Midbrain (tissue), 1 donor: Measurements from ENCODE around the gene CAMTA1.

Experiments used
- DNase-seq: peaks from one replicate; lab custom pipeline; 2025; lab: John Stamatoyannopoulos, UW

The CAMTA1 gene

GRCh38 chr1:6979003-6979613, 193.9 kb downstream of the CAMTA1 start:
- no peak for DNase-seq

- no peak for DNase-seq
Measured at GRCh38 chr1:6981595-6981994, 196.3 kb downstream of the CAMTA1 start.

DNA sequence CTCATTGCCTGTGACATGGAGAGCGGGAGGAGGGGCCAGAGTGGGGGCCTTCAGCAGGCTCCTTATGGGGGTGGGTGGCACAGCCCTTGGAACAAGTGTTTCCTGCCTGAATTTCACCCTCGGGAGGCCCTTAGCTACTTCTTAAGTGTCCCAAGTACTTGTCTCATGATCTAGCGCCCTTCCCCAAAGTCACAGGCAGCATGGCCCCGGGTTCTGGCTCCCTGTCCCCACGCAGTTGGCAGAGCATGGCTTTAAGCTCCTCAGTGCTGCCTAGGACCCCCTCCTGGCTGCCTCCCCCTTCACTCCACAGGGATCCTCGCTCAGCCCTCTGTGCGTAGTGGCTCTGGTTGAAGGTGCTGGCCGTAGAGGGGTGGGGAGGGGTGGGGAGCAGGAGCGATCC, 197.2 kb downstream of the CAMTA1 start:
- DNase-seq: no peak

DNA sequence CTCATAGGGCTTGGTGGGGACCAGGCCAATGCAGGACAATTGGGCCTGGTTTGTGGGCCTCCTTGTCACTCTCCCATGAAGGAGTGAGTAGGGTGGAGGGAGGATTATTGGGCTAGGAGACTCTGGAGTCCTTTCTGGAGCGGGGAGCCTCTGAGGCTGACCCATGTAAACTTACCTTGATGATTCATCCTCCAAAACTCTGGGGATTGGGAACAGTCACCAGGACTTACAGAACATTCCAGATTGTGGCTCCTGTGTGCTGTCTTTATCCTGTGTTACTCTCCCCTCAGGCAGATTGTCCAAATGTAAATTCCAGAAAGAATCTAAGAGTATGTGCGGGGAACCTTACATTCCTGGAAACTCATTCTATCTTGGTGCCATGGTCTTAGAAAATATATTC, 197.6 kb downstream of the CAMTA1 start:
- DNase-seq: no peak

GRCh38 chr1:6984536-6984935, 199.3 kb downstream of the CAMTA1 start:
- no peak for DNase-seq

- DNase-seq: peak; percentile 45
Measured at GRCh38 chr1:6984986-6985385, 199.7 kb downstream of the CAMTA1 start.

DNA sequence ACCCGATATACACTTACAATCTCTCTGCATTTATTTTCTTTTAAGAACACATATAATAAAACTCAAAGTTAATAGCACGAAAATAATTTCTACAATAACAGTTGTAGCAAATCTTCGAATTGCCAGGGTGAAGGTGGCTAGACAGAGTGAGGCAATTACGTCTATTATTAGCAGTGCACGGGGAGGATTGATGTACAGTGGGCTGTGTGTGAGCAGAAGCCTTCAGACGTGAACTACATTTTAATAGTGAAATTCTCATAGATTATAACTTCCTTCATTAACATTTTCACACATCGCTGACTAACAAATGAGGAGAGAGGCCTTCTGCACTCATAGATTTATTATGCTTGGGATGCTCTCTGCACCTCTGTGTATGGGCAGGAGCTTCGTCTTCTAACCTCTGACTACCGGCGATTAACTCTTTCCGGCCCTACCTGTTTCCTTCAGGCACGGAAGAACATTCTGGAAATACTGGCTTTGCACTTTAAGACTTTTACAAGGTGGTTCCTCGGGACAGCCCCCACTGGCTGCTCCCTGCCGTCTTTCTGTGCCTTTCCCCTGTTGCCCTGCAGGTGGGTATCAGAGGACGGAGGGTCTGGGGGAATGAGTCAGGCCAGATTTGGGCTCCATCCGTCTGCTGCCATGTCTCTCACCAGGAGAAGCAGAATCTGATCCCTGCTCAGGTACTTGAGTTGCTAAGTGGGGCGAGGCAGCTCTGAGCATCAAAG, 200.5 kb downstream of the CAMTA1 start:
- no peak for DNase-seq

DNA sequence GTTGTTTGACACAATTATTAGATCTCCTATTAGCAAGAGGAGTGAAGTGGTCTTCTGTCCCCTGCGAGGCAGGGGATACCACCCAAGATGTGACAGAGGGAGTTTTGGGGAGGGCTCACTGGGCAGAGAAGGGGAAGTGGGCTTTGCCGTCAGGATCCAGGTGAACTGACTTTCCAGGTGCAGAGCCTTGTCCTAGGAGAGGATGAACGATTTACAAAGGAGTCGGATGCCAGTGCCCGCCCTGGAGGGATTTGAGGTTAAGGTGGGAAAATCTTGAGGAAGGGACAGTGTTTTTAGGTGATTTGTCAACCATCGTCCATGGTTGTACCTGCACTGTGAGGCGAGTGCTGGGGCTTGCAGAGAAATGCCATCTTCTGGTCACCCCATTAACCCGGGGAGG, 201.0 kb downstream of the CAMTA1 start:
- DNase-seq: no peak

DNA sequence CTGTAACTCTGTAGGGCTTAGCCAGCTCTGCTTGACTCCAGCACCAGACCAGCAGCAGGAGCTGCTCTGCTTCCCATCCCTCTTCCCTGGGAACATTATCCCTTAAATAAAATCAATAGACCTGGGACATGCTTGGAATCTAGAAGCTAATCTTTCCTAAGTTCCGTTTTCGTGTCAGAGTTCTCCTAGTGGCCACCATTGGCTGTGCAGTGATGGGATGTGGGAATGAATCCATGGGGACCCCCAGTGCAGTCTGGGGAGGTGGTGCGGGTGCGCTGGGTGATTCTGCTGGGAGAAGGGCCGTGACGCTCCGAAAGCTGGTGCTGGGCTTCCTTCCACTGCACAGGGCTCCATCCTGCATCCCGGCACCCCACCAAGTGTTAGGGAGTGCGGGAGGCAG, 202.7 kb downstream of the CAMTA1 start:
- no peak for DNase-seq

DNA sequence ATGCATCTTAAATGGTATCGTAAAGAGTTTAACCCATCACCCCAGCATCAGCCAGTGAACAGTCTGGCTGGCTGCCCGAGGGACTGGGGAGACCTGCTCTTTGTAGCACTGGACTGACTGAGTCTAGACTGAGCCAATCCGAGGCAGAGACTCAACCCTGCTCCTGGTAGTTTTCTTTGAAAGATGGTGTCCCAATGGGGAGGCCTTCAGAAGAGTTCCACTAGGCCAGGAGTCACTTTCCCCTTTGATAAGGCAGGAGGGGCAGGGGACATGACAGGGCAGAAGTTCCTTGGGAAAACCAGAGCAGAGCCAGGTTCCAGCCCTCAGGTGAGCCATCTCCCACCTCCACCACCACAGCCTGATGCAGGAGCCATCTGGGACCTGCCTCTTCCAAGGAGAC, 203.5 kb downstream of the CAMTA1 start:
- DNase-seq: no peak

DNA sequence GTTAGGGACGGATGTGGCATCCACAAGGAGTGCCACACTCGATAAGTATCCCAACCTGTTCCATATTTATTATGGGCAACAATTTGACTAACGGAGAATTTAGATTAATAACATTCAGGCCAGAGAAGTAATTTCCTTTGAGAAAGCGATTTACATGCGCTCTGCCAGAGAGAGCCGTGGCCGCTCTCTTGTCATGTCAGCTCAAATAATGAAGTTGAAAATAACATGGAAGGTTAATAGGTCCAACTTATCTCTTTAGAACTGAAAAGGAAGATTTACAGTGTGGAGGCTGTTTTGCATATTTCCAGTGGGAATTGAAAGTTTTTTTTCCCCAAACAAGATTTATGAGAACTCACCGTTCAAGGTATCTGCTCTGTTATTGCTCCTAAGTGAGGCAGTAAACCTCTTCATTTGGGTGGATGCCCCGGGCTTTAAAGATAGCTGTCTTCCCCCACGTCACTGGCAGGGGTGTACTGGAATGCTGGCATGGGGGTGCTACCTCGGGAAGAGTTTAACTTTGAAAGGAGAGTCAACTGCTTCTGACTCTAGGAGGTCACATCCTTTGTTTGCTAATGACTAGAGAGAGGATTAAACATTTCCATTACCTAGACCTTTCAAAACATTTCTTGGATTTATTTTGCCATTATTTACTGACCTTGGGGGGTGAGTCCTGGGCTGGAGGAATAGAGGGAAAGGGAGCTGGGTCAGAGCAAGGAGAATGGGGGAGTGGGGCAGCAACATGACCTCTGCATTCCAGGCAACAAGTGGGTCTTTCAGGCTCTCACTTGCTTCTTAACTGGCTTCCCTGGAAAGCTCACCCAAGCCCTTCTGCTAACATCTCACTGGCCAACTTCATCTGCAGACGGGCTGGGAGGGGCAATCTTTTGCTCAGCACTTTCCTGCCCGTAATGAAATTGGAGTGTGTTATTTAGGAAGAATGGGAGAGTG, 204.2 kb downstream of the CAMTA1 start:
- DNase-seq: no peak

GRCh38 chr1:6991266-6991665, 206.0 kb downstream of the CAMTA1 start:
- DNase-seq: no peak

- no peak for DNase-seq
Measured at GRCh38 chr1:6995789-6996188, 210.5 kb downstream of the CAMTA1 start.

- no peak for DNase-seq
Measured at GRCh38 chr1:6996371-6996770, 211.1 kb downstream of the CAMTA1 start.

DNA sequence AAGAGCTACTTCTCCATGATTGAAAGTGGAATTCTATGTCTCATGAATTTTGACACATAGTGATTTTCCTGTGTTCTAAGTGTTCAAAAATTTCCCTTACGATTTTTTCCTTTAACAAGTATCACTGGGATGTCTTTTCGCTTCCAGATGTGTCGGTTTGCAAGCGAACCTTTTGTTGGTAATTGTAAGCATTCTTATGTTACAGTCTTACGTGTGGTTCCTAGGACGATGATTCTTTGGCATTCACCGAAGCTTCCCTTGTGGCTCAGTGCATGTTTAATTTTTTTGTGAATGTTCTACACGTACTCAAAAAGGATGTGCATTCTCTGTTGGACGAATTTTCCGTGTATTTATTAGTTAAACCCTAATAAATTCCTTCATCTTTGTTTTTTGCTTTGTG, 211.6 kb downstream of the CAMTA1 start:
- no peak for DNase-seq

DNA sequence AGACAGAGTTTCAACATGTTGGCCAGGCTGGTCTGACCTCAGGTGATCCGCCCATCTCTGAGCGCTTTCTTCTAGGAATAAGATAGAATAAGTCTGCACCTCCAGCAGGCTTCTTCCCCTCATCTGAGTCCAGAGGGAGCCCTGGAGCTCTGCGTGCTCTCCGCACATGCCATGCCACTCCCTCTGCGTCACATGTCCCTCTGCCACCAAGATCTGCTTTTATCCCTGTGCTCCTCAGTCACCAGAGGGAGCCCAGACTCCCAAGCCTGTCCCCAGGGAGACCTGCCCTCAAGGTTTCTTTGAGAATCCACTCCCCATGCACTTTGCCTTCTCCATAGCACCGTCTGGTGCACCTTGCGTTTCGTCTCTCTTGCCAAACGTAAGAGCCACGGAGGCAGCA, 213.0 kb downstream of the CAMTA1 start:
- DNase-seq: no peak

- DNase-seq: no peak
Measured at GRCh38 chr1:6999826-7000225, 214.6 kb downstream of the CAMTA1 start.

DNA sequence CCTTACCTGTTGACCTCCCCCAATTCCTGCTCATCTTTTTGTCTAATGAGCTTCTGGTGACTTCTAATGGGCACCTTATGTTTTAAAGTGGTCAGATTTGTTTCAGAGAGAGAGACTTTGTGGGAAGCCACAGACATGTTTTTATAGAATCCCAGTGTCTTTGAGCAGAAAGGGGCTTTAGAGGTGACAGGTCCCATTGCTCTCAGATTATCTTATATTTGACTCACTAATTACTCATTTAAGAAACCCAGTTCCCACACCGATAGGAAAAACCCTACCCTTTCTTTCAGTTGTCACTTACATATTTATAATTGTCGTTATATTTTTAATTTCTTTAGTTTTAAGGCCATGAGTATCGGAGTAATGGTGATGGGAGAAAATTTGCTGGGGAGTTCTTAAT, 215.5 kb downstream of the CAMTA1 start:
- no peak for DNase-seq

GRCh38 chr1:7002728-7003127, 217.5 kb downstream of the CAMTA1 start:
- DNase-seq: no peak

DNA sequence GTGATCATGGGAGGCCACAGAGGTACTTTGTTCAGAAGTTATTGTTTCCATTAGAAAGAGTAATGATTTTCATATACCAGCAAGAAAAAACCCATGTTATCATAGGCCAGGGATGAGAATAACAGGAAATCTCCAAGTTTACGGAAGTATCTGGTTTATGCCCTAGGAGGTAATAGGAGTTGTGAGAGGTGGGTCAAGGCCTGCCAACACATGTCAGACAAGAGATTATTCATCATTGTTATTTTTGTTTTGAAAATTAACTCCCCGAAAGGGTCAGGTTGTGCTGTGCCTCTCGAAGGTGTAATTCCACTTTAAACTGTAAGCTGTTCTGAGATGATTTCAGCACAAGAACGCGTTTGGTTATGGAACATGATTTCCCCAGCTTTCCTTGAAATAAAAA, 218.4 kb downstream of the CAMTA1 start:
- no peak for DNase-seq

GRCh38 chr1:7004181-7004580, 218.9 kb downstream of the CAMTA1 start:
- no peak for DNase-seq

GRCh38 chr1:7005762-7006161, 220.5 kb downstream of the CAMTA1 start:
- DNase-seq: no peak
